Measurements from ENCODE around the gene GUCY1A1. TPM values are rescaled to one million over a fixed set of nuclear protein-coding genes. Genes with fewer than 3 reads are reported as not detected.

Gene GUCY1A1
- polyA plus RNA-seq, 1 donor from 2014 or later, result 13.6 TPM

DNA sequence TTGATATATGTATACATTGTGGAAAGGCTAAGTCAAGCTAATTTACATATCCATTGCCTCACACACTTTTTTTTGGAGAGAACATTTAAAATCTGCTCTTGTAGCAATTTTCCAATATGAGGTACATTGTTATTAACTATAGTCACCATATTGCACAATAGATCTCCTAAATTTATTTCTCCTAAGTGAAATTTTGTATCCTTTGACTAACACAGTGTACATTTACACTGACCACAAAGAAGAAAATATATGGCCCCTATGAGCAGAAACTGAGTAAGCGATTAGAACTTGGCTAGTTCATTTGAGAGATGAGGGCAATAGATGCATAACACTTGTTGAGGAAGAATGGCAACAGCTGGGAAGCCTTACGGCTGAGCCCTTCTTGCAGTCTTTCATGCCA, 71.9 kb downstream of the GUCY1A1 start:
- Histone ChIP-seq H3K27me3 (ENCODE audit: insufficient read depth, low read depth, low read length) (no peaks in the 10 kb centered on the region), H3K27ac (ENCODE audit: low read length) (no peak overlapping the region), H3F3A (ENCODE audit: insufficient read depth, low read length, poor library complexity, severe bottlenecking) (no peaks in the 10 kb centered on the region), H3K9me3 (ENCODE audit: low read length) (no peaks in the 10 kb centered on the region), H3K4me2 (ENCODE audit: low read length) (no peak overlapping the region), H2AFZ (ENCODE audit: low read depth, low read length) (no peak overlapping the region), H4K20me1 (ENCODE audit: insufficient read depth) (no peaks in the 10 kb centered on the region), H3K79me2 (replicated peaks; ENCODE audit: insufficient read depth, low read length) (no peaks in the 10 kb centered on the region), H3K9me2 (ENCODE audit: insufficient read depth, low read length) (no peaks in the 10 kb centered on the region), H3K9ac (ENCODE audit: low read length) (no peak overlapping the region), H3K36me3 (ENCODE audit: insufficient read depth, low read length) (no peaks in the 10 kb centered on the region), H3K4me3 (ENCODE audit: low read length) (no peak overlapping the region)
- TF ChIP-seq EZH2 (IDR thresholded peaks at IDR 0.05; ENCODE audit: borderline replicate concordance, insufficient read depth, low read length, poor library complexity, severe bottlenecking), result no peak
- TF ChIP-seq SMC3 (conservative IDR thresholded peaks at IDR 0.05; ENCODE audit: poor library complexity), result no peak
- TF ChIP-seq CTCF (IDR thresholded peaks at IDR 0.05; ENCODE audit: poor library complexity, severe bottlenecking), result no peak
- TF ChIP-seq REST (IDR thresholded peaks at IDR 0.05; ENCODE audit: borderline replicate concordance), result no peak
- TF ChIP-seq POLR2AphosphoS5 (IDR thresholded peaks at IDR 0.05), result no peak

GRCh38 chr4:155741546-155741945, 74.9 kb downstream of the GUCY1A1 start:
- H3K9ac ChIP-seq (ENCODE audit: low read length), result no peak overlapping the region
- no peak overlapping the region for H2AFZ ChIP-seq (ENCODE audit: low read depth, low read length)
- H3K79me2 ChIP-seq (replicated peaks; ENCODE audit: insufficient read depth, low read length), result no peaks in the 10 kb centered on the region
- no peak overlapping the region for H3K4me2 ChIP-seq (ENCODE audit: low read length)
- no peaks in the 10 kb centered on the region for H4K20me1 ChIP-seq (ENCODE audit: insufficient read depth)
- H3K36me3 ChIP-seq (ENCODE audit: insufficient read depth, low read length), result no peaks in the 10 kb centered on the region
- H3F3A ChIP-seq (ENCODE audit: insufficient read depth, low read length, poor library complexity, severe bottlenecking), result no peaks in the 10 kb centered on the region
- TF ChIP-seq EP300 (conservative IDR thresholded peaks at IDR 0.05; ENCODE audit: poor library complexity, severe bottlenecking), result no peak
- TF ChIP-seq CTCF (IDR thresholded peaks at IDR 0.05; ENCODE audit: poor library complexity, severe bottlenecking), result no peak
- TF ChIP-seq SMC3 (conservative IDR thresholded peaks at IDR 0.05; ENCODE audit: poor library complexity), result no peak
- no peak for TF ChIP-seq REST (IDR thresholded peaks at IDR 0.05; ENCODE audit: borderline replicate concordance)
- TF ChIP-seq TAF1 (IDR thresholded peaks at IDR 0.05; ENCODE audit: low read depth), result no peak
- TF ChIP-seq EZH2 (IDR thresholded peaks at IDR 0.05; ENCODE audit: borderline replicate concordance, insufficient read depth, low read length, poor library complexity, severe bottlenecking), result no peak
- no peak for TF ChIP-seq MXI1 (conservative IDR thresholded peaks at IDR 0.05; ENCODE audit: poor library complexity, severe bottlenecking)
- TF ChIP-seq POLR2AphosphoS5 (IDR thresholded peaks at IDR 0.05), result no peak
- TF ChIP-seq RAD21 (conservative IDR thresholded peaks at IDR 0.05), result no peak
- H3K9me2 ChIP-seq (ENCODE audit: insufficient read depth, low read length), result no peaks in the 10 kb centered on the region
- no peak overlapping the region for H3K27ac ChIP-seq (ENCODE audit: low read length)
- H3K4me3 ChIP-seq (ENCODE audit: low read length), result no peak overlapping the region
- no peaks in the 10 kb centered on the region for H3K9me3 ChIP-seq (ENCODE audit: low read length)
- no peaks in the 10 kb centered on the region for H3K27me3 ChIP-seq (ENCODE audit: insufficient read depth, low read depth, low read length)

All from neural cell (in vitro differentiated cells).